ENCODE results near the gene ONECUT3.

GRCh38 chr19:1744822-1745563, 8.3 kb upstream of the ONECUT3 start:
- TF ChIP-seq YY1 (IDR thresholded peaks at IDR 0.05; ENCODE audit: low read depth) (no peak), IRF3 (IDR thresholded peaks at IDR 0.05; ENCODE audit: low read depth, low read length) (no peak), CTCF (IDR thresholded peaks at IDR 0.05) (no peak), USF1 (IDR thresholded peaks at IDR 0.05; ENCODE audit: borderline replicate concordance, low read depth) (no peak), SMC3 (IDR thresholded peaks at IDR 0.05; ENCODE audit: low read depth, low read length) (no peak), MEF2A (IDR thresholded peaks at IDR 0.05; ENCODE audit: borderline replicate concordance, low read depth) (no peak), USF2 (IDR thresholded peaks at IDR 0.05; ENCODE audit: borderline replicate concordance, low read depth, low read length) (no peak), TEAD4 (IDR thresholded peaks at IDR 0.05; ENCODE audit: borderline replicate concordance, insufficient read depth) (no peak), POLR2AphosphoS5 (IDR thresholded peaks at IDR 0.05; ENCODE audit: low read depth, low read length) (no peak), RAD21 (IDR thresholded peaks at IDR 0.05; ENCODE audit: low read length) (no peak), GATA2 (CRISPR knock-in tag; IDR thresholded peaks at IDR 0.05) (no peak)
